ENCODE measurements around the gene THOP1.
"Not testable (repeated sequence)": the region's sequence is repeated elsewhere in the genome, so short reads cannot be mapped to it uniquely, and the experiment has no call there.

THOP1 gene

DNA sequence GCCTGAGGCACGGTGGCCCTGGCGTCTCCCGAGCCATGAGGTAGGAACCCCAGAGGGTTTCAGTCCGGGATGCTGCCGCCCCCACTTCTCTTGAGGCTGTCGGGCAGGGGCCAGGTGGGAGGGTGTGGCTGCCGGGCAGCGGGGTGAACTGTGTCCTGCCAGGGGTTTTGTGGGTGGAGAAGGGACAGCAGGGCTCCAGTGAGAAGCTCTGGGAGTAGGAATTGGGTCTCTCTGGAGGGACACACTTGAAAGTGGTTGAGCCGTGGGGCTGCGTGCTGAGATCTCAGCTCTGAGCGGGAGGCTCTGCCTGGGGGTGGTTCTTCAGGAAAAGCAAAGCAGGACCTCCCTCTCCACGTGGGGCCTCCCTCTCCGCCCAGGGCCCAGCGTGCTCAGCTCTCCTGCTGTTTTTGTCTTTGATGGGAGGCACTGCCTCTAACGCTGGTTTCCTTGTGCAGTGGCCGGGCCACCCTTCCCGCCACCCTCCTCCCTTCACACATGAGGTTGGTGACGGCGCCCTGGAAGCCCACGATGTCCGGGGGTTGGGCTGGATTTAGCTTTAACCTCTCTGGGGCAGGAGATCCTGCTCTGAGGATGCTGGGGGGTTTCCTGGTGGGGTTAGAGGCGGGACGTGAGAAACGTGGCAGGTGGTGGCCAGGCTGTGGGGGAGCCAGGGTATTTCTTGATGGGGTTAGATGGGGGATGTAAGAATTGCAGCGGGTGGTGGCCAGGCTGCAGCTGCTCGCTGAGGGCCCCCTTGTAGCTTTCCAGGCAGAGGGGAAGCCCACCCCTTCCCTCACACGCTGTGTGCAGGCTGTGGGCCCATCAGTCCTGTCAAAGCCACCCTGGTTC is 19.1 kb downstream of the THOP1 start:
- DNase-seq = no peak

DNA sequence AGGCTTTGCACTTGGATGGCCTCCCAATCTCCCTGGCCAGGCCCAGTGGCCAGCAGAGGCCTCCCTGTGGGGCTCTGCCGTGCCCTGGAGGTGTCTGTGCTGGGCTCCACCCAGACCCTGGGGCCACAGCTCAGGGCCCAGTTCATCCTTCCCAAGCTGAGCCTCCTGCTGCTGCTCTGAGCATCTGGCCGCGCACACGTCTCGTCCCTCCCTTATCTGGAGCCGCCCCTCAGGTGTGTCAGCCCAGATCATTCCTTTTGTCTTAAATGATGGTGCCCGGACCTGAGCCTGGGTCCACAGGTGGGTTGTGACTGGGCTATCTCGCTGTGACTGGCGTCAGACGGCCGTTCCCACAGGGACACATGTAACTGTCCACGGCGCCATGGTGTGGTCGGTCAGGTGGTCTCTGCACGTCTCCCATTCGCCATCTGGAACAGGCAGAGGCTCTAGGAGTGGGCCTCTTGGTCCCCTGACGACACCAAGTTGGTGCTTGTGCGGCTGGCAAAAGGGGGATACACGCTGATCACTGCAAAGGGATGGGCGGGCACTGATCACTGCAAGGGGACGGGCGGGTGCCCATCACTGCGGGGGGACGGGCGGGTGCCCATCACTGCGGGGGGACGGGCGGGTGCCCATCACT is 20.1 kb downstream of the THOP1 start:
- no peak for DNase-seq

DNA sequence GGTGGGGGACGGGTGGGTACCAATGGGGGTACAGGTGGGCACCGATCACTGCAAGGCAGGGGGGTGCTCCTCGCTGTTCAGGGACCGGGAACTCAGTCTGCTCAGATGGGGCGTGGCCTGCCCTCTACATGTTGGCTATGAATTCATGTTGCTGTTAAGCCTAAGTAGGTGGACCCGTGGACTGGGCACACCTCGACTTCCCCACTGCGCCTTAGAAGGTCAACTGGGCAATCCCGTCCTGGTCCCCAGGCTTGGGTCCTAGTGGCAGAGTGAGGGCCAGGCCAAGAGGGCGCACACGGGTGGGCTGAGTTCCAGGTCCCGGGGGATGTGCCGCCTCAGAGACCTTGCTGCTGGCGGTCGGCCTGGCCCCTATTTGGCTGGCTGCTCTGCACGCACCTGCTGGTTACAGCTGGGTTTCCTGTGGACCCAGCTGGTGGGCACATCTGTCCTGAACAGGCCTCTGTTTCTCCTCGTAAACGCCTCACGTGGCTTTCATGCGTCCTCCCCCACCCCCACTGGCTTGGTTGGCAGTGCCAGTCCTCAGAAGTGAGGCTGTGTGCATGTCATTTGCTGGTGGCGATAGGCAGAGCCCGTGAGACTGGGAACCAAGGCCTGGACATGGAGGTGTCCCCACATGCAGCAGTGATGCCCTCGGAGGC is 20.8 kb downstream of the THOP1 start:
- no peak for DNase-seq

DNA sequence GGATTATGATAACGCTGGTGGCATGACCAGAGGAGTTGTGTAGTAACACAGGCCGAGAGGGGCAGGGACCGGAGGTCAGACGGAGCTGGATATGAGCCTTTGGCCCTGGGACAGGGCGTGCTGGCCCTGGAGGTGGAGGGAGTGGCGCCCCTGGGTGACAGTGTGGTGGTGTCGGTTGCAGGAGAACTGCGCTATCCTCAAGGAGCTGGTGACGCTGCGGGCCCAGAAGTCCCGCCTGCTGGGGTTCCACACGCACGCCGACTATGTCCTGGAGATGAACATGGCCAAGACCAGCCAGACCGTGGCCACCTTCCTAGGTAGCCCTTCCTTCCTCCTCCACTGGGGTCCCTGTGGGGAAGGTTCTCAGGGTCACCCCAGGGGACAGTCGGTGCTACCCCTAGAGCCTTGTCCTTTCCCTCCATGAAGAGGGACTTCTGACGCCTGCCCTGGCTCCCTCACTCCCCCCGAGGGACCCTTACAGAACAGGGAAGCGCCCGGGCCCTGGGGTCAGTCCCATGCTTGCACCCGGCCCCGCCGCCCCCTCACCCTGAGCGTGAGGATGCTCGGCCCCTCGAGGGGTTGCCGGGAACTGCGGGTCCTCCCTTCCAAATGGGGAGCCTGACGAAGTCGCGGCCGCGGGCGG is 21.6 kb downstream of the THOP1 start:
- DNase-seq = no peak

DNA sequence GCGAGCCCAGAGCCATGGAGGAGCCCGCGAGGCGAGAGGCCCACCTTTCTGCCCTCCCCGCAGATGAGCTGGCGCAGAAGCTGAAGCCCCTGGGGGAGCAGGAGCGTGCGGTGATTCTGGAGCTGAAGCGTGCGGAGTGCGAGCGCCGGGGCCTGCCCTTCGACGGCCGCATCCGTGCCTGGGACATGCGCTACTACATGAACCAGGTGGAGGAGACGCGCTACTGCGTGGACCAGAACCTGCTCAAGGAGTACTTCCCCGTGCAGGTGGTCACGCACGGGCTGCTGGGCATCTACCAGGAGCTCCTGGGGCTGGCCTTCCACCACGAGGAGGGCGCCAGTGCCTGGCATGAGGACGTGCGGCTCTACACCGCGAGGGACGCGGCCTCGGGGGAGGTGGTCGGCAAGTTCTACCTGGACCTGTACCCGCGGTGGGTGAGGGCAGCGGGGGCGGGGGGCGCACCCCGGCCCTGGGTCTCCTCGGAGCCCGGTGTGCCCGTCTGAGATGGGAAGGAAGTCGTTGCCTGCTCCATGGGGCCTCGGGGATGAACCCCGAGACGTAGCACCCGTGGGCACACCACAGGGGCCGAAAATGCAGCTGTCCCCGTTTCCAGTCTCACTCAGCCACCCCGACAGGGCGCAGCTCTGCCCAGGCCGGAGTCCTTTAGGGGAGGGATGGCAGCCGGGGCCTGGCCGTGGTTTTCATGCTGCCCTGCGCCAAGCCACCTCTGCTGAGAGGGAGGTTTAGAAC is 22.3 kb downstream of the THOP1 start:
- DNase-seq = no peak

DNA sequence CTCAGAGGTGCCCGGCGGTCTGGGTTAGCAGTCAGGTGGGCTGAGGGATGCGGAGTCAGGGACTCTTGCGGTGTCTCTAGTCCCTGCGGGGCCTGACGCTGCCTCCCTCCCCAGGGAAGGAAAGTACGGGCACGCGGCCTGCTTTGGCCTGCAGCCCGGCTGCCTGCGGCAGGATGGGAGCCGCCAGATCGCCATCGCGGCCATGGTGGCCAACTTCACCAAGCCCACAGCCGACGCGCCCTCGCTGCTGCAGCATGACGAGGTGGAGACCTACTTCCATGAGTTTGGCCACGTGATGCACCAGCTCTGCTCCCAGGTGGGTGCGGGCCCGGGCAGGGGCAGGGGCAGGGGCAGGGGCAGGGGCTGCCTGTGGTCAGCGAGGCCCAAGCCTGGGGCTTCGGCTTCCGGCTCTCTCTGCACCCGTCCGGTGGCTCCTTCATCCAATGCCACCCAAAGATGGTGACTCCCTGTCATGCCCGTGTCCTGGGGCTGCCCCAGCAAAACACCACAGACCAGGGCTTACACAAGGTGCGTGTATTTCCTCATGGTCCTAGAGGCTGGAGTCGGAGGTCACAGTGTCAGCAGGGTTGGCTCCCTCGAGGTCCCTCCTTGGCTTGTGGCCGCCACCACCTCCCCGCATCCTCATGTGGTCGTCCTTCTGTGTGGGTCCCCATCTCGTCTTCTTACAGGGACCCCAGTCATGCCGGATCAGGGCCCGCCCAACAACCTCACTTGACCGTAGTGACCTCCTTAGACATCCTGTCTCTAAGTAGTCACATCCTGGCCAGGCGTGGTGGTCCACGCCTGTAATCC is 23.0 kb downstream of the THOP1 start:
- DNase-seq = no peak

DNA sequence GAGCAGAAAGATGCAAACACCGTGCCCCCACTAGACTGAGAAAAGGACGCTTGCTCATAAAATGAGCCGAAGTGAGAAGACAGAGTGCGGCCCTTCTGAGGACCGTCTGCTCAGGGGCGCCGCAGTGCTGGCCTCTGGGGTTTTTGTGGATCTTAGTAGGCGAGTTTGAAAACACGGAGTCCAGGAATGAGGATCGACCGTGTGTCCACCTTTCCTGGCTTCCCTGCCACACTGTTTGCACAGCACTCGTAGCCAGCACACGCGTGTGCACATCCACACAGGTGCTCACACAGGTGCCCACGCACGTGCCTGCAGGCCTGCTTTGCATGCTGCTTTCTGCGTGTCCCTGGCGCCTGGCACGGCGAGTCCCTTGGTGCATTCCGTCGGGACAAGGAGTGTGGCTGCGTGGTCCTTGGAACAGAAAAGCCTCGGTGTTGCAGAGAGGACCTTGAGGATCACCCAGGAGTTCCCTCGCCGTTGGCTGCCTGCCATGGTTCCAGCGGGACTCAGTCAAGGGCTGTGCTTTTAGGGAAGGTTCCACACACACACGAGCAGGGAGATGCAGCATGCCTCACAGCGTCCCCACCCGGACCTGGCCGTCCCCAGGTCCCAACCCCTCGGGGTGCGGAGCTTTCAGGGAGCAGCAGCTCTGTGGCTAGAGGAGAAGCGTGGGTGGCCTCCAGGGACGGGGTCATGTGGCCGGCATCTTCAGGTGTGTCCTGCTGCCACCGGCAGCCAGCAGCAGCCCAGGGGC is 24.3 kb downstream of the THOP1 start:
- DNase-seq = no peak

DNA sequence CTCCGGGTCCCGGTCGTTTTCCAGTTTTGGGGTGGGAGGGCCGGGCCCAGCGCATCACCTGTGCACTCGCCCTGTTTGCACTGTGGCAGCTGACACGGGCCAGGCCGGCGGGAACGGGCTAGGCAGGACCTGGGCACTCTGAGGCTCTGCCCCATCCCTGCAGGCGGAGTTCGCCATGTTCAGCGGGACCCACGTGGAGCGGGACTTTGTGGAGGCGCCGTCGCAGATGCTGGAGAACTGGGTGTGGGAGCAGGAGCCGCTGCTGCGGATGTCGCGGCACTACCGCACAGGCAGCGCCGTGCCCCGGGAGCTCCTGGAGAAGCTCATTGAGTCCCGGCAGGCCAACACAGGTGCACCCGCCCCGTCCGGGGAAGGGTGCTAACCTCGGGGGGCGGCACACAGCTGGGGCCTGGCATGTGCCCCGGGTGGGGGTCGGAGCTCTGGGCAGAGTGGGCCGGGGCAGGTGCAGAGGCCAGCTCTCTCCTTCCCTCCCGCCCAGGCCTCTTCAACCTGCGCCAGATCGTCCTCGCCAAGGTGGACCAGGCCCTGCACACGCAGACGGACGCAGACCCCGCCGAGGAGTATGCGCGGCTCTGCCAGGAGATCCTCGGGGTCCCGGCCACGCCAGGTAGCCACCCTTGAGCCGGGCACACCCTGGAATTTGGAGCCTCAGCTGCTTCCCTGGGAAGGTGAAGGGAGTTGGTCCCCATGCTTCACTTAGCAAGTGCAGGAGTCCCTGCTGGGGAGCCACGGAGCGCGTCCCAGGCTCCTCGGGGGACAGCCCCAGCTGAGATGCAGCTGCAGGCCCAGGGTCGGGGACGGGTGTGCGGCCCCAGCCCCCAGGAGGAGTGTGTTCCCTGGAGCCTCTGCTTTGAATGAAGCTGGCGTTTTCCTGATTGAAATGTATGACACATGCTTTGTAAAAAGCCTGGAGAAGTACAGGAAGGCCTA is 25.1 kb downstream of the THOP1 start:
- DNase-seq = no peak

DNA sequence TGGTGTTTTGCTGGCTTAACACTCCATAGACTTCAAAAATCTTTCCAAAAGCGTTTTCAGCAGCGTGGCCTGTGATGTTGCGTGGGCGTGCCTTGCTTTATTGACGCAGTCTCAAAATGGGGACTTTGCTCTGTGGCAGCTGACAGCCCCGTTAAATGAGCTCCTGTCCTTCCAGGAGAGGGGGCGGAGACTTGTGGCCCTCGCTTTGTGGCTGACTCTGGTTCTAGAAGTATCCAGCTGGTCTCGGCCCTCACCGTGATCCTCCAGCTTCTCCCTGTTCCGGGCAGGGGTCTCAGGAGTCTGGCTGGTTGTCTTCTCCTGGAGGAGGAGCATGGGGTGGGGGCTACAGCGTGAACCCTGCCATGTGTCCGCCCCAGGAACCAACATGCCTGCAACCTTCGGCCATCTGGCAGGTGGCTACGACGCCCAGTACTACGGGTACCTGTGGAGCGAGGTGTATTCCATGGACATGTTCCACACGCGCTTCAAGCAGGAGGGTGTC is 26.0 kb downstream of the THOP1 start:
- DNase-seq = no peak

DNA sequence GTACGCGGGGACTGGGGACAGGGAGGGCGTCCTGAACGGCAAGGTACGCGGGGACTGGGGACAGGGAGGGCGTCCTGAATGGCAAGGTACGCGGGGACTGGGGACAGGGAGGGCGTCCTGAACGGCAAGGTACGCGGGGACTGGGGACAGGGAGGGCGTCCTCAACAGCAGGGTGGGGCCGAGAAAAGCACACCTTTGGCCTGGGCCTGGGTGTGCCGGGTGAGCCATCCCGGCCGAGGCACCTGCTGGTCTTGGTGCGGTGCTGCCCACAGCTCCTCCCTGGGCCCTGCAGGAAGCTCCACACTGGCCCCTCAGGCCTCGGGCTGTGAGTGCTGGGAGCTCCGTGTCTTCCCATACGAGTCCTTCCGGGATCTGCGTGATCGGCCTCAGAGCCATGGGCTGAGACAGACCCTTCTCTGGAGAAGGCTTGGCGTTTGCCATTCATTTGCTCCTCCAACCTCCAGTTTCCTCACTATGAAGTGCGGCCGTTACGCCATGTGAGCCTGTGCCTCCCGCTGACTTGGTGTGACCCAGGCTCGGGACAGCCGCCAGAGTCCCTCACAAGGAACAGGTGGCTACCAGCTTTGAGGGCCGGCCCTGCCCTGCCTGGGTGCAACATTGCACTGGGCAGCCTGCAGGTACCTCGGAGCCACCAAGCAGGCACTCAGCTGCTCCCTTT is 26.6 kb downstream of the THOP1 start:
- DNase-seq = no peak

DNA sequence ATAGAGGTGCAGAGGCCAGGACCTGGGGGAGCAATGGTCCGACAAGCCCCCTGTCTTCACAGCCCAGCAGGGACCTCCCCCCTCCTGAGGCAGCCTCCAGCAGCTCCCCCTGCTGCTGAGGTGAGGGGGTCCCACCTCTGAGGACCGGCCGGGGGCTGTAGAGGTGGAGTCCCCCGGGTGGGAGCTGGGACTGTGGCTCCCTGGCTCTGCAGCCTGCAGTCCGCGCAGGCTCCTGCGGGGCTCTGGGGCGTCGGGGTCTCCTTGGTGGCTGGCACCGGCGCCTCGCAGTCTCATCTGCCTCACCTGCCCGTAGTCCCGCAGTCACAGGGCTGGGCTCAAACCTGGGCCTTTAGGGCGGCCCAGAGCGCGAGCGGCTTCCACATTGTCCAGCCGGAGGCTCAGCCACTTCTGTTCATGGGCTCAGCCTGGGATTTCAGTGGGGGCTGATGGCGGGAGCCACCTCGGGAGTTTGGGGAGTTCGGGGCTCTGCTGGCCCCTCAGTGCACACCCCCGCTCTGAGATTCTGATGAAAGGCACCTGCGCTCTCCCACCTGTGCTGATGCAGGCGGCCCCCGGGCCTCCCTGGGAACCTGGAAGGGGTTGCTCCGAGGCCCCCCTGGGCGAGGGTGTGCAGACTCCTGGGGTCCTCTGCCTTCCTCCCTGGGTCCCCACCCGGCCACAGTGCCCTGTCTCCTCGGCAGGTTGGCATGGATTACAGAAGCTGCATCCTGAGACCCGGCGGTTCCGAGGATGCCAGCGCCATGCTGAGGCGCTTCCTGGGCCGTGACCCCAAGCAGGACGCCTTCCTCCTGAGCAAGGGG is 27.3 kb downstream of the THOP1 start:
- no peak for DNase-seq

DNA sequence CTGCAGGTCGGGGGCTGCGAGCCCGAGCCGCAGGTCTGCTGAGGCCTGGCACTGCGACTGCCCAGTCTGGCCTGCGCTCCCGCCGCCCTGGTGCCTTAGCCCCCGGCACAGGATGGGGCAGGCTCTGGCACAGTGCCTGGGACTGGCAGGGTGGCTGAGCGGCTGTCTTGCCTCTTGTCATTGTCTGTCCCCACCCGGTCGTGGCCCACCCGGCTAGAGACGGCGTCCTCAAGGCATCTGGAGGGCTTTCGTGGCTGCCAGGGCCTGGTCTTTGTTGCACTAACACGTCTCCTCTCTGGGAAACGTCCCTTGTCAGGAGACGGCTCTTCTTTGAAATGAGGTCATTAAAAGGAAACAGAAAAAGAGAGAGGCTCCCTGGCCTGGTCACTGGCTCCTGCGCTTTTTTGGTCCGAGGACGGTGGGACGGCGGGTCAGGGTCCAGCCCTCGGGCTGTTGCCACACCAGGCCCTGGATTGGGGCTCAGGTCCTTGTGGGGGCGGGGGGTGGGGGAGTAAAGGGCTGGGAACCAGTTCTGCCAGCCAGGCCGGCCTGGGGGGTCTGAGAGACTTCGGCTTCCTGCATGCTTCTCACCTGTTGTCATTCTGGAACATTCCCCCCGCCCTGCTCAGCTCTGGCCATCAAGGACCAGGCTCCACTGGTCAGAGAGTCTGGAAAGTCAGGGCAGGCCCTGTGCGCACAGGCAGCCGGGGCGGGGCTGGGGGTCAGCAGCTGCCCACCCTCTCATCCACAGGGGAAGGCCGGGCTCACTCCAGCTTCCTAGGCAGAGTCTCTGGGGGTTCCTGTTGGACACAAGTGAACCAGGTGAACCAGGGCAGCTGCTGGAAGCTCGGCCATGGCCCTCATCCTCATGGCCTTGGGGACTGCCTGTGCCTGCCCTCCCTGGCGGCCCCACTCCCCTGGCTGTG is 28.2 kb downstream of the THOP1 start:
- no peak for DNase-seq

DNA sequence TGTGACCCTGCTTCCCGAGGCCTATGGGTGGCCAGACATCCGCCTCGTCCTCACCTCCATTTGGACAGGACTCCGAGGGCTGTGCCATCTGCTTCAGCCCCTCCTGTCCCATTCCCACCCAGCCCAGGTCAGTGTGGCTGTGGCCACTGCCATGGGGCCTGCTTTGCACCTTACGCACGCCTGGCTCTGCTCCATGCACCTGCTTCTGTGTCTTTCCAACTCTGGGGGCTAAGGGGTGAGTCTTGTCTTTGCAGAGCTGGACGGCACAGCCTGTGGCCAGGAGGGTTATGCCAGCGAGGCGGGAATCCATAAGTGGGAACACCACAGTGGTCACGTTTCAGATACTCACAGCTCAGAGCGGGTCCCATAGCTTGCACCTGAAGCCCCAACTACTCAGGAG is 29.1 kb downstream of the THOP1 start:
- DNase-seq = no peak

DNA sequence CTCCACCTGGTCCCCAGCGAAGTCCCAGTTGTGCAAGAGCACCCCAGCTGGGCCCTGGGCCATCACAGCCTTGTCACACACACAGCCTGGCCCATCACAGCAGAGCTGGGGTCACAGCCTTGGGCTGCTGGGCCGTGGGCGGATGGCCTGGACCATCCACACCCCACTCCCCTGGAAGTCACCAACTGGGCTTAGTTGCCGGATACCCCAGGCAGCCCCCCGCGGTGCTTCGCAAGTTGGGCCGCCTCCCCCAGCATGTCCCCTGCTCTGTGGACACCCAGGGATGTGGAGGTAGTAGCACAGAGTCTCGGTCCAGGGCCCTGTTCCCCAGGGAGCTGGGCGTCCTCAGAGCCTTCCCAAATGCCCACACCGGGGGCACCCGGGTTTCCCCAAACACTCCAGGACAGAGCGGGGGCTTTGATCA is 29.9 kb downstream of the THOP1 start:
- DNase-seq = no peak

DNA sequence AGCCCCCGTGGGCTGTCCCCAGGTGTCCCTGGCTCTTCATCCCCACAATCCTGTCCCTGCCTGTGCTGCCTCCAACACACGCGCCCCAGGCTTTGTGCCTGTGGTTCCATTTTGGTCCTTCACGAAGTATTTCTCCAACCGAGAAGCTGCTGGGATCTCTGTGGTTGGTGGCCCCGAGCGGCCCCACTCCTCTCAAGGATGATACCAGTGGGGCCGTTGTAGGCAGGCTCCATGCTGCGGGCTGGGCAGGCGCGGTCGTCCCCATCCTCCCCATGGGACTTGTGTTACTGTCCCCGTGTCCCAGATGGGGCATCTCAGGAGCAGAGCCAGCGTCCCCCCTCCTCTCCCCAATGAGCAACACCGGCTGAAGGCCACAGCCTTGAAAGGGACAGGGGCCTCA is 30.6 kb downstream of the THOP1 start:
- DNase-seq = no peak

DNA sequence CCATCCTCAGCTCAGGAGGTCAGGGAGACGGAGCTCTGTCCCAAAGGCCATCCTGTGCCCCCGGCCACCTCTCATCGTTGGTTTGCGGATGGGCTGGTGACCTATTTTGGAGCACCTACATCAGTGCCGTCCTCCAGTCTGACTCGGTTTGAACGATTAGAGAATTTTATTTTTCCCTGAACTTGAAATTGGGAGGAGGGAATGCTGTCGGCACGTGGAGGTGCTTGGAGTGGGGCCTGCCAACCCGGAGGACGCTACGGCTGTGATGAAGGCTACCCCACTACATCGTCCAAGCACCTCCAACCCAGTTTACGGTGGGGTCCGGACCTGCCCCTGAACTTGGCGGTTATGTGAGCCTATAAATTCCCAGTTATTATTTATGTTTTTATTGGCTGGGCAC is 31.3 kb downstream of the THOP1 start:
- no peak for DNase-seq

DNA sequence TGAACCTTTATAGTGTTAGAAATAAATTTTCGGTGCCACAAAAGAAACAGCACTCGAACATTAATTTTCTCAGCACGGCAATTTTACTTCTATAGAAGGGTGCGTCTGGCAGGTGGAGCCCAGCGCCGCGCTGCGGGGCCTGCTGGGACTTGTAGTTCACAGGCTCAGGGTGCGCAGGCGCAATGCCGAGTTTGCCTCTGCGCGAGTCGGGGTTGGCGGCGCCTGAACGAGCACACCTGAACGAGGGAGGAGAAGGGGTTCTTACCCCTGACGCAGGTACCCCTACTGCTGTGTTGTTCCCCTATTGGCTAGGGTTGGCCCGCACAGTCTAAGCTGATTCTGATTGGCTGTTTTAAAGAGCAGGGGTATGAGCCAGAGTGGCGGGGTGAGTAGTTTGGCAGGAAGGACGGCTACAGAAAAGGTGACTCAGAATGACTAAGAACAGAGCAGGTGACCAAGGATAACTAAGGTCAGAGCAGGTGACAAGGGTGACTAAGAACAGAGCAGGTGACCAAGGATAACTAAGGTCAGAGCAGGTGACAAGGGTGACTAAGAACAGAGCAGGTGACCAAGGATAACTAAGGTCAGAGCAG is 32.0 kb downstream of the THOP1 start:
- not testable (repeated sequence) for DNase-seq
